Measurements from ENCODE around the gene ALX3.
"Not testable (repeated sequence)": the region's sequence is repeated elsewhere in the genome, so short reads cannot be mapped to it uniquely, and the experiment has no call there.

DNA sequence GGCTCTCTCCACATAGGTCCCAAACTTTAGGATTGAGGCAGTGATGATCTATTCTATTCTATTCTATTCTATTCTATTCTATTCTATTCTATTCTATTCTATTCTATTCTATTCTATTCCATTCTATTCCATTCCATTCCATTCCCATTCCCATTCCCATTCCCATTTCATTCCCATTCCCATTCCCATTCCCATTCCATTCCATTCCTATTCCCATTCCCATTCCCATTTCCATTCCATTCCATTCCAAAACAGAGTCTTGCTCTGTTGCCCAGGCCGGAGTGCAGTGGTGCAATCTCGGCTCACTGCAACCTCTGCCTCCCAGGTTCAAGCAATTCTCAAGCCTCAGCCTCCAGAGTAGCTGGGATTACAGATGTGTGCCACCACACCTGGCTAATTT is 9.5 kb upstream of the ALX3 start:
- TF ChIP-seq, protein P1, sequence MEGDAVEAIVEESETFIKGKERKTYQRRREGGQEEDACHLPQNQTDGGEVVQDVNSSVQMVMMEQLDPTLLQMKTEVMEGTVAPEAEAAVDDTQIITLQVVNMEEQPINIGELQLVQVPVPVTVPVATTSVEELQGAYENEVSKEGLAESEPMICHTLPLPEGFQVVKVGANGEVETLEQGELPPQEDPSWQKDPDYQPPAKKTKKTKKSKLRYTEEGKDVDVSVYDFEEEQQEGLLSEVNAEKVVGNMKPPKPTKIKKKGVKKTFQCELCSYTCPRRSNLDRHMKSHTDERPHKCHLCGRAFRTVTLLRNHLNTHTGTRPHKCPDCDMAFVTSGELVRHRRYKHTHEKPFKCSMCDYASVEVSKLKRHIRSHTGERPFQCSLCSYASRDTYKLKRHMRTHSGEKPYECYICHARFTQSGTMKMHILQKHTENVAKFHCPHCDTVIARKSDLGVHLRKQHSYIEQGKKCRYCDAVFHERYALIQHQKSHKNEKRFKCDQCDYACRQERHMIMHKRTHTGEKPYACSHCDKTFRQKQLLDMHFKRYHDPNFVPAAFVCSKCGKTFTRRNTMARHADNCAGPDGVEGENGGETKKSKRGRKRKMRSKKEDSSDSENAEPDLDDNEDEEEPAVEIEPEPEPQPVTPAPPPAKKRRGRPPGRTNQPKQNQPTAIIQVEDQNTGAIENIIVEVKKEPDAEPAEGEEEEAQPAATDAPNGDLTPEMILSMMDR (conservative IDR thresholded peaks at IDR 0.05; ENCODE audit: low read length), result not testable (repeated sequence)
- not testable (repeated sequence) for TF ChIP-seq EZH2phosphoT487 (IDR thresholded peaks at IDR 0.05; ENCODE audit: borderline replicate concordance, low read depth, low read length)

Measured in OCI-LY7 (cell line).